Gastroesophageal sphincter (tissue), 3 donors: Measurements from ENCODE around the gene TSHZ2.

Source experiments
- POLR2A ChIP-seq, 2 donors: fragments of 450-650 bp; IDR thresholded peaks; one replicate each; pipeline ENCODE4 v1.6.1; 2017; ENCODE audit warnings: antibody characterized with exemption in 2 of 2, mild to moderate bottlenecking in 2 of 2, moderate library complexity in 1 of 2
- TF ChIP-seq, protein P1 (sequence below), 4 experiments: fragments of 200-600 bp in 2 of 4; fragments of 450-650 bp in 2 of 4; sonication (generic) in 1 of 4; IDR thresholded peaks; one replicate each; pipeline ENCODE4 v1.5.1; 2017 to 2019; ENCODE audit warnings: antibody characterized with exemption in 4 of 4, mild to moderate bottlenecking in 2 of 4, moderate library complexity in 2 of 4

DNA sequence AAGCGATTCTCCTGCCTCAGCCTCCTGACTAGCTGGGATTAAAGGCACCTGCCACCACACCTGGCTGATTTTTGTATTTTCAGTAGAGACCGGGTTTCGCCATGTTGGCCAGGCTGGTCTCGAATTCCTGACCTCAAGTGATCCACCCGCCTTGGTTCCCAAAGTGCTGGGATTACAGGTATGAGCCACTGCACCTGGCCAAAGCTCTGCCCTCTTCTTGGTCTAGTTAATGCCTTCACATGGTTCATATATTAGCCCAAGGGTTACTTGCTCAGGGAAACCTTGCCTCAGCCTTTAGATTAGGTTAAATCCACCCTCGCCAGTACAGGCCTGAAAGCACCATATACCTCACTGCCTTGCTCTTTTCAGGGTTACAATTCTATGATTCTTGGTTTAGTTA is 26.1 kb downstream of the TSHZ2 start:
- TF ChIP-seq, protein P1, sequence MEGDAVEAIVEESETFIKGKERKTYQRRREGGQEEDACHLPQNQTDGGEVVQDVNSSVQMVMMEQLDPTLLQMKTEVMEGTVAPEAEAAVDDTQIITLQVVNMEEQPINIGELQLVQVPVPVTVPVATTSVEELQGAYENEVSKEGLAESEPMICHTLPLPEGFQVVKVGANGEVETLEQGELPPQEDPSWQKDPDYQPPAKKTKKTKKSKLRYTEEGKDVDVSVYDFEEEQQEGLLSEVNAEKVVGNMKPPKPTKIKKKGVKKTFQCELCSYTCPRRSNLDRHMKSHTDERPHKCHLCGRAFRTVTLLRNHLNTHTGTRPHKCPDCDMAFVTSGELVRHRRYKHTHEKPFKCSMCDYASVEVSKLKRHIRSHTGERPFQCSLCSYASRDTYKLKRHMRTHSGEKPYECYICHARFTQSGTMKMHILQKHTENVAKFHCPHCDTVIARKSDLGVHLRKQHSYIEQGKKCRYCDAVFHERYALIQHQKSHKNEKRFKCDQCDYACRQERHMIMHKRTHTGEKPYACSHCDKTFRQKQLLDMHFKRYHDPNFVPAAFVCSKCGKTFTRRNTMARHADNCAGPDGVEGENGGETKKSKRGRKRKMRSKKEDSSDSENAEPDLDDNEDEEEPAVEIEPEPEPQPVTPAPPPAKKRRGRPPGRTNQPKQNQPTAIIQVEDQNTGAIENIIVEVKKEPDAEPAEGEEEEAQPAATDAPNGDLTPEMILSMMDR (IDR thresholded peaks at IDR 0.05): no peak
- no peak for TF ChIP-seq POLR2A (IDR thresholded peaks at IDR 0.05)
